ENCODE data around the gene PLA2G4E. TPM values are rescaled to one million over a fixed set of nuclear protein-coding genes. Genes with fewer than 3 reads are reported as not detected.

The PLA2G4E gene
- polyA plus RNA-seq, 2 of the 4 experiments (the other 2 are of a cell fraction) = 0.01 TPM; not detected in 1

DNA sequence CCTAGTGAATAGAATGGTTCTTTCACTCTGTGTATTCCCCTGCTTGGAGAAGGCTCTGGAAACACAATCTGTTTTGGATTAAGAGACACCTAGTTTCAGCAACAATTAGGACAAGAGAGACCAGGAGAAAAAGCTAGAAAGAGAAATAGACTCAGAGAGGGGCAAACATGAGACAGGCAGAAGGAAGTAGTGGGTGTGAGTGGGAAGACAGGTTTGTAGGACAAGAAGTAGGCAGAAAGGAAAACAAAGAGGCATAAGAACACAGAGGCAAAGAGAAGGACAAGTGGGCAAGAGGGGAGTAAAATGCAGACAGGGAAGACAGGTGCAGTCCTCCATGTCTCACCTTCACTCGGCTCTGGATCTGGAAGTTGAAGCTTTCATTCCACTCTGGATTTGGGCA, 13.5 kb downstream of the PLA2G4E start:
- Histone ChIP-seq H3K4me1 (0 out of 3 replicates have a peak, but pooled peaks cover 4% of the 10 kb centered on the region), H3K4me2 (no peak overlapping the region), H3K4me3 (no peak overlapping the region), H3K27ac (no peak overlapping the region), H3K9me3 (no peaks in the 10 kb centered on the region)
- ChIA-PET POLR2A (no interaction called here), CTCF (interaction anchor here (3.3 kb wide), 1 partner anchor 77 kb away, joined by 10 read pairs; no protein-coding TSS in a partner anchor)
- 7% methylated on average over 1 of the region's 1 CpG for WGBS (ENCODE audit: missing lambda C conversion rate)
- DNase-seq (ENCODE audit: low read depth in 1 of 2, low spot score in 1 of 2) (no peak), ATAC-seq (no peak), FAIRE-seq (no peak)
- TF ChIP-seq FOSL2 (IDR thresholded peaks at IDR 0.05) (no peak), FOSL2 (CRISPR knock-in tag; IDR thresholded peaks at IDR 0.05) (no peak), FOXS1 (CRISPR knock-in tag; IDR thresholded peaks at IDR 0.05) (no peak), TFCP2L1 (CRISPR knock-in tag; IDR thresholded peaks at IDR 0.05) (no peak), CEBPB (IDR thresholded peaks at IDR 0.05) (no peak), HOXB5 (CRISPR knock-in tag; IDR thresholded peaks at IDR 0.05) (no peak), RFX5 (IDR thresholded peaks at IDR 0.05) (no peak)
- TF ChIP-seq, protein P1, sequence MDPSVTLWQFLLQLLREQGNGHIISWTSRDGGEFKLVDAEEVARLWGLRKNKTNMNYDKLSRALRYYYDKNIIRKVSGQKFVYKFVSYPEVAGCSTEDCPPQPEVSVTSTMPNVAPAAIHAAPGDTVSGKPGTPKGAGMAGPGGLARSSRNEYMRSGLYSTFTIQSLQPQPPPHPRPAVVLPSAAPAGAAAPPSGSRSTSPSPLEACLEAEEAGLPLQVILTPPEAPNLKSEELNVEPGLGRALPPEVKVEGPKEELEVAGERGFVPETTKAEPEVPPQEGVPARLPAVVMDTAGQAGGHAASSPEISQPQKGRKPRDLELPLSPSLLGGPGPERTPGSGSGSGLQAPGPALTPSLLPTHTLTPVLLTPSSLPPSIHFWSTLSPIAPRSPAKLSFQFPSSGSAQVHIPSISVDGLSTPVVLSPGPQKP (IDR thresholded peaks at IDR 0.05; ENCODE audit: low read depth, low read length) = no peak

DNA sequence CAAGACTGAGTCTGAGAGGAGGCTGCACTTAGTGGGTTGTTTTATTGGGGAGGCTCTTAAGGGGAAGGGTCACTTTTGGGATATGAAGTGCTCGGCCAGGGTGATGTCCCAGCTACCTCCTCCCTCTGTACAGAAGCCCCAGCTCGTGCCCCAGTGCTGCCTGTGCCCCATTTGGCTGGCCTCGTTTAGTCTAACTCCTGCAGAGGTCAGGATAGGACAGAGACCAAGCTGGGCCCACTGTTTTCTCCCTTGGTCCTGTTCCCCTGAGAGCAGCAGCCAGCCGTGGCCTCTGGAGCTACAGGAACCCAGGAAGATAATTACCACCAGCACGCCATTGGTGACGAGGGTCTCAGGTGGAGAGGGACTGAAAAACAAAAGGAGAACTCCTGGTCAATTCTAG, 18.5 kb downstream of the PLA2G4E start:
- CTCF ChIA-PET = interaction anchor here (0.6 to 6.3 kb wide), 6 partner anchors 13 to 721 kb away, joined by 3 to 43 read pairs (median 3); no protein-coding TSS in a partner anchor
- 60% methylated on average over 6 of the region's 6 CpGs for WGBS (ENCODE audit: missing lambda C conversion rate)
- POLR2A ChIA-PET = no interaction called here
- FAIRE-seq (no peak), DNase-seq (ENCODE audit: low read depth in 1 of 2, low spot score in 1 of 2) (no peak), ATAC-seq (no peak)
- Histone ChIP-seq H3K9me3 (no peaks in the 10 kb centered on the region), H3K4me1 (no peaks in the 10 kb centered on the region), H3K4me2 (no peak overlapping the region), H3K4me3 (no peak overlapping the region), H3K27ac (no peak overlapping the region)
- TF ChIP-seq ZNF302 (CRISPR knock-in tag; IDR thresholded peaks at IDR 0.05) (no peak), JUN (IDR thresholded peaks at IDR 0.05) (no peak), JUNB (IDR thresholded peaks at IDR 0.05) (no peak), FOSL2 (IDR thresholded peaks at IDR 0.05) (no peak), FOSL2 (CRISPR knock-in tag; IDR thresholded peaks at IDR 0.05) (no peak), MAFK (IDR thresholded peaks at IDR 0.05; ENCODE audit: partially characterized antibody) (no peak), FOXS1 (CRISPR knock-in tag; IDR thresholded peaks at IDR 0.05) (no peak), TFCP2L1 (CRISPR knock-in tag; IDR thresholded peaks at IDR 0.05) (no peak), NFE2L2 (conservative IDR thresholded peaks at IDR 0.05; ENCODE audit: low read length) (no peak), NPAS2 (CRISPR knock-in tag; IDR thresholded peaks at IDR 0.05; ENCODE audit: borderline replicate concordance) (no peak), CBX2 (IDR thresholded peaks at IDR 0.05; ENCODE audit: borderline replicate concordance, low read depth) (no peak), EHF (CRISPR knock-in tag; IDR thresholded peaks at IDR 0.05) (no peak), RNF2 (IDR thresholded peaks at IDR 0.05; ENCODE audit: borderline replicate concordance, low read depth) (no peak), BHLHE40 (IDR thresholded peaks at IDR 0.05; ENCODE audit: low read depth, low read length) (no peak)
- TF ChIP-seq, protein P2, sequence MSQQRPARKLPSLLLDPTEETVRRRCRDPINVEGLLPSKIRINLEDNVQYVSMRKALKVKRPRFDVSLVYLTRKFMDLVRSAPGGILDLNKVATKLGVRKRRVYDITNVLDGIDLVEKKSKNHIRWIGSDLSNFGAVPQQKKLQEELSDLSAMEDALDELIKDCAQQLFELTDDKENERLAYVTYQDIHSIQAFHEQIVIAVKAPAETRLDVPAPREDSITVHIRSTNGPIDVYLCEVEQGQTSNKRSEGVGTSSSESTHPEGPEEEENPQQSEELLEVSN (IDR thresholded peaks at IDR 0.05; ENCODE audit: borderline replicate concordance, low read depth) = no peak
- TF ChIP-seq, protein P3, sequence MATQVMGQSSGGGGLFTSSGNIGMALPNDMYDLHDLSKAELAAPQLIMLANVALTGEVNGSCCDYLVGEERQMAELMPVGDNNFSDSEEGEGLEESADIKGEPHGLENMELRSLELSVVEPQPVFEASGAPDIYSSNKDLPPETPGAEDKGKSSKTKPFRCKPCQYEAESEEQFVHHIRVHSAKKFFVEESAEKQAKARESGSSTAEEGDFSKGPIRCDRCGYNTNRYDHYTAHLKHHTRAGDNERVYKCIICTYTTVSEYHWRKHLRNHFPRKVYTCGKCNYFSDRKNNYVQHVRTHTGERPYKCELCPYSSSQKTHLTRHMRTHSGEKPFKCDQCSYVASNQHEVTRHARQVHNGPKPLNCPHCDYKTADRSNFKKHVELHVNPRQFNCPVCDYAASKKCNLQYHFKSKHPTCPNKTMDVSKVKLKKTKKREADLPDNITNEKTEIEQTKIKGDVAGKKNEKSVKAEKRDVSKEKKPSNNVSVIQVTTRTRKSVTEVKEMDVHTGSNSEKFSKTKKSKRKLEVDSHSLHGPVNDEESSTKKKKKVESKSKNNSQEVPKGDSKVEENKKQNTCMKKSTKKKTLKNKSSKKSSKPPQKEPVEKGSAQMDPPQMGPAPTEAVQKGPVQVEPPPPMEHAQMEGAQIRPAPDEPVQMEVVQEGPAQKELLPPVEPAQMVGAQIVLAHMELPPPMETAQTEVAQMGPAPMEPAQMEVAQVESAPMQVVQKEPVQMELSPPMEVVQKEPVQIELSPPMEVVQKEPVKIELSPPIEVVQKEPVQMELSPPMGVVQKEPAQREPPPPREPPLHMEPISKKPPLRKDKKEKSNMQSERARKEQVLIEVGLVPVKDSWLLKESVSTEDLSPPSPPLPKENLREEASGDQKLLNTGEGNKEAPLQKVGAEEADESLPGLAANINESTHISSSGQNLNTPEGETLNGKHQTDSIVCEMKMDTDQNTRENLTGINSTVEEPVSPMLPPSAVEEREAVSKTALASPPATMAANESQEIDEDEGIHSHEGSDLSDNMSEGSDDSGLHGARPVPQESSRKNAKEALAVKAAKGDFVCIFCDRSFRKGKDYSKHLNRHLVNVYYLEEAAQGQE (IDR thresholded peaks at IDR 0.05) = no peak
- TF ChIP-seq, protein P4, sequence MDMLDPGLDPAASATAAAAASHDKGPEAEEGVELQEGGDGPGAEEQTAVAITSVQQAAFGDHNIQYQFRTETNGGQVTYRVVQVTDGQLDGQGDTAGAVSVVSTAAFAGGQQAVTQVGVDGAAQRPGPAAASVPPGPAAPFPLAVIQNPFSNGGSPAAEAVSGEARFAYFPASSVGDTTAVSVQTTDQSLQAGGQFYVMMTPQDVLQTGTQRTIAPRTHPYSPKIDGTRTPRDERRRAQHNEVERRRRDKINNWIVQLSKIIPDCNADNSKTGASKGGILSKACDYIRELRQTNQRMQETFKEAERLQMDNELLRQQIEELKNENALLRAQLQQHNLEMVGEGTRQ (IDR thresholded peaks at IDR 0.05) = no peak
